Sigmoid colon (tissue), 7 donors: ENCODE measurements around the gene PSMD8. TPM values are rescaled to one million over a fixed set of nuclear protein-coding genes. Genes with fewer than 3 reads are reported as not detected.

Source experiments
- DNase-seq: peaks from one replicate; pipeline ENCODE4 v3.0.0-alpha.2; 2019
- H3K27ac ChIP-seq, 4 donors: fragments of 200-600 bp; sonication (generic); one replicate each; pipeline ENCODE4 v1.5.1; 2016 to 2019; ENCODE audit warnings: mild to moderate bottlenecking in 1 of 4
- H3K27me3 ChIP-seq, 3 donors: fragments of 200-600 bp; sonication (generic); one replicate each; pipeline ENCODE4 v1.5.1; 2019; ENCODE audit warnings: mild to moderate bottlenecking in 1 of 3
- H3K36me3 ChIP-seq, 4 donors: fragments of 200-600 bp; sonication (generic); one replicate each; pipeline ENCODE4 v1.5.1; 2016 to 2019
- H3K4me1 ChIP-seq, 4 donors: fragments of 200-600 bp; sonication (generic); one replicate each; pipeline ENCODE4 v1.5.1; 2017 to 2019
- H3K4me3 ChIP-seq, 4 donors: fragments of 200-600 bp; sonication (generic); one replicate each; pipeline ENCODE4 v1.5.1; 2017 to 2019; ENCODE audit warnings: mild to moderate bottlenecking in 2 of 4, moderate library complexity in 1 of 4
- H3K9me3 ChIP-seq, 4 donors: fragments of 200-600 bp in 3 of 4; sonication (generic) in 3 of 4; one replicate each; pipeline versions ENCODE4 v1.5.1 to v1.6.1; 2013 to 2019
- EP300 ChIP-seq, 4 donors: sonication (generic); formaldehyde crosslinking; IDR thresholded peaks; one replicate each; pipeline ENCODE4 v1.6.1; 2017; ENCODE audit warnings: antibody characterized with exemption in 4 of 4
- POLR2A ChIP-seq, 2 donors: fragments of 450-650 bp; IDR thresholded peaks; one replicate each; pipeline ENCODE4 v1.6.1; 2016; ENCODE audit warnings: antibody characterized with exemption in 2 of 2, mild to moderate bottlenecking in 2 of 2, moderate library complexity in 2 of 2
- POLR2AphosphoS5 ChIP-seq, 4 donors: sonication (generic); formaldehyde crosslinking; IDR thresholded peaks; one replicate each; pipeline ENCODE4 v1.6.1; 2017; ENCODE audit warnings: antibody characterized with exemption in 4 of 4
- WGBS, 2 donors: extraction: QIAGEN DNeasy Blood & Tissue Kit; methylation state at CpG; one replicate each; pipeline ENCODE4 v1.1.7; 2013; 5-methylcytosine and 5-hydroxymethylcytosine counted together
- intact Hi-C: fragments of 100-400 bp; cut with DNase I; formaldehyde crosslinking; loops from one replicate; pipeline ENCODE4 v1.15.1; 2023
- polyA plus RNA-seq, 3 donors: library from polyadenylated mRNA; stranded (reverse); fragments of 200-250 nt; gene quantifications; one replicate each; pipeline ENCODE4 v1.2.3, GENCODE V29; 2013
- total RNA-seq, 4 donors: library from RNA; depleted of rRNA; stranded (reverse); fragments of >200 nt; gene quantifications; one replicate each; pipeline ENCODE4 v1.1.0, GENCODE V29; 2016
- TF ChIP-seq, protein P1 (sequence below), 4 experiments: fragments of 450-650 bp in 3 of 4; fragments of 200-600 bp in 1 of 4; IDR thresholded peaks; one replicate each; pipeline ENCODE4 v1.5.1; 2016 to 2019; ENCODE audit warnings: antibody characterized with exemption in 4 of 4, mild to moderate bottlenecking in 3 of 4, moderate library complexity in 2 of 4
- donor health status: healthy with polysubstance abuse.
- donor health status: Bipolar disorder and iron deficiency.
- donor health status: healthy.

The PSMD8 gene
- total and polyA plus RNA-seq, 7 donors: 125 to 271 (median 147) TPM

GRCh38 chr19:38381138-38381537, 6.8 kb downstream of the PSMD8 start:
- no peak for DNase-seq
- WGBS, 2 donors: 95 to 96% methylated on average over 9 of the region's 9 CpGs
- intact Hi-C loops: no loop called here
- H3K36me3 ChIP-seq: peaks cover 49 to 90% (median 61%) of the 10 kb centered on the region in 4 donors
- peaks cover 0 to 18% (median 11%) of the 10 kb centered on the region in 4 donors for H3K4me1 ChIP-seq
- H3K27ac ChIP-seq: no peak overlapping the region
- TF ChIP-seq POLR2A (IDR thresholded peaks at IDR 0.05) (no peak), EP300 (IDR thresholded peaks at IDR 0.05) (no peak), POLR2AphosphoS5 (IDR thresholded peaks at IDR 0.05) (no peak)
- TF ChIP-seq, protein P1, sequence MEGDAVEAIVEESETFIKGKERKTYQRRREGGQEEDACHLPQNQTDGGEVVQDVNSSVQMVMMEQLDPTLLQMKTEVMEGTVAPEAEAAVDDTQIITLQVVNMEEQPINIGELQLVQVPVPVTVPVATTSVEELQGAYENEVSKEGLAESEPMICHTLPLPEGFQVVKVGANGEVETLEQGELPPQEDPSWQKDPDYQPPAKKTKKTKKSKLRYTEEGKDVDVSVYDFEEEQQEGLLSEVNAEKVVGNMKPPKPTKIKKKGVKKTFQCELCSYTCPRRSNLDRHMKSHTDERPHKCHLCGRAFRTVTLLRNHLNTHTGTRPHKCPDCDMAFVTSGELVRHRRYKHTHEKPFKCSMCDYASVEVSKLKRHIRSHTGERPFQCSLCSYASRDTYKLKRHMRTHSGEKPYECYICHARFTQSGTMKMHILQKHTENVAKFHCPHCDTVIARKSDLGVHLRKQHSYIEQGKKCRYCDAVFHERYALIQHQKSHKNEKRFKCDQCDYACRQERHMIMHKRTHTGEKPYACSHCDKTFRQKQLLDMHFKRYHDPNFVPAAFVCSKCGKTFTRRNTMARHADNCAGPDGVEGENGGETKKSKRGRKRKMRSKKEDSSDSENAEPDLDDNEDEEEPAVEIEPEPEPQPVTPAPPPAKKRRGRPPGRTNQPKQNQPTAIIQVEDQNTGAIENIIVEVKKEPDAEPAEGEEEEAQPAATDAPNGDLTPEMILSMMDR (IDR thresholded peaks at IDR 0.05): no peak
- no peak overlapping the region for H3K4me3 ChIP-seq
- no peaks in the 10 kb centered on the region for H3K9me3 ChIP-seq
- H3K27me3 ChIP-seq: peaks cover 2 to 65% (median 60%) of the 10 kb centered on the region in 3 donors

DNA sequence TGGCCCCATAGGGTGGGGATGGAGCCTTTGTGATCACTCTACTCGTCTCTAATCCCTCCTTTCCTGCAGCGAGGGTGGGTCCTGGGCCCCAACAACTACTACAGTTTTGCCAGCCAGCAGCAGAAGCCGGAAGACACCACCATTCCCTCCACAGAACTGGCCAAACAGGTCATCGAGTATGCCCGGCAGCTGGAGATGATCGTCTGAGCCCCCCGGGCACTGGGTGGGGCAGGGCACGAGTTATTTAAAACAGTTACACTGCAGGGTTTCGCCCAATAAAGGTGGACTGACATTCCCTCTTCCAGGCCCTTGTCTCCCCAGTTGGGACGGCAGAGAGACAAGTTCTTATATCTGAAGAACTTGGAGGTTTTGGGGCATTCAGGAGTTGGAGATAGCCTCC, 8.8 kb downstream of the PSMD8 start:
- Histone ChIP-seq H3K27me3 (peaks cover 11 to 85% (median 80%) of the 10 kb centered on the region in 3 donors), H3K9me3 (no peaks in the 10 kb centered on the region), H3K4me1 (peaks cover 0 to 22% (median 20%) of the 10 kb centered on the region in 4 donors), H3K27ac (no peak overlapping the region), H3K4me3 (no peak overlapping the region), H3K36me3 (peaks cover 45 to 69% (median 51%) of the 10 kb centered on the region in 4 donors)
- intact Hi-C loops: no loop called here
- WGBS, 2 donors: 87 to 90% methylated on average over 10 of the region's 10 CpGs
- no peak for TF ChIP-seq EP300 (IDR thresholded peaks at IDR 0.05)
- TF ChIP-seq POLR2AphosphoS5 (IDR thresholded peaks at IDR 0.05): no peak
- TF ChIP-seq, protein P1 (IDR thresholded peaks at IDR 0.05): no peak
- no peak for TF ChIP-seq POLR2A (IDR thresholded peaks at IDR 0.05)
- no peak for DNase-seq

DNA sequence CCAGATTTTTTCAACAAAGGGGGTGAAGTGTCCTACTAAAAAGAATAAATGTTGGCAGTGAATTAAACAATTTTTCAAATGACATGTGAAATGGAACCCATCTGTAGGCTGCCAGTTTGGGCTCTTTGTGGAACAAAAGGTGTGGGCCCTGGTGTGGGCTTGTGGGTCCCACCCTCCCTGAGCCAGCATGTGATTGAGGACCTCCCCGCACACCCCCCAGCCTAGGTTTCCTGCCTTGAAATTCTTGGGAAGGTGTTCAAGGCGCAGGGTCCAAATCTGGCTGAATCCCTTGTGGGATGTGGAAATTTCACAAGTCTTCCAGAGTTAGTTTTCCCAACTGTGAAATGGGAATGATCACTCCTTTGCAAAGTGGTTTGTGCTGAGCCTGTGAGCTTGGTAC, 9.4 kb downstream of the PSMD8 start:
- no peak for DNase-seq
- H3K9me3 ChIP-seq: no peaks in the 10 kb centered on the region
- TF ChIP-seq, protein P1 (IDR thresholded peaks at IDR 0.05): no peak
- TF ChIP-seq POLR2A (IDR thresholded peaks at IDR 0.05): no peak
- no peak for TF ChIP-seq POLR2AphosphoS5 (IDR thresholded peaks at IDR 0.05)
- TF ChIP-seq EP300 (IDR thresholded peaks at IDR 0.05): no peak
- intact Hi-C loops: no loop called here
- peaks cover 15 to 91% (median 86%) of the 10 kb centered on the region in 3 donors for H3K27me3 ChIP-seq
- H3K4me1 ChIP-seq: peaks cover 0 to 28% (median 25%) of the 10 kb centered on the region in 4 donors
- no peak overlapping the region for H3K27ac ChIP-seq
- 97% methylated on average over 2 of the region's 2 CpGs for WGBS, 2 donors
- peaks cover 45 to 67% (median 50%) of the 10 kb centered on the region in 4 donors for H3K36me3 ChIP-seq
- H3K4me3 ChIP-seq: no peak overlapping the region

DNA sequence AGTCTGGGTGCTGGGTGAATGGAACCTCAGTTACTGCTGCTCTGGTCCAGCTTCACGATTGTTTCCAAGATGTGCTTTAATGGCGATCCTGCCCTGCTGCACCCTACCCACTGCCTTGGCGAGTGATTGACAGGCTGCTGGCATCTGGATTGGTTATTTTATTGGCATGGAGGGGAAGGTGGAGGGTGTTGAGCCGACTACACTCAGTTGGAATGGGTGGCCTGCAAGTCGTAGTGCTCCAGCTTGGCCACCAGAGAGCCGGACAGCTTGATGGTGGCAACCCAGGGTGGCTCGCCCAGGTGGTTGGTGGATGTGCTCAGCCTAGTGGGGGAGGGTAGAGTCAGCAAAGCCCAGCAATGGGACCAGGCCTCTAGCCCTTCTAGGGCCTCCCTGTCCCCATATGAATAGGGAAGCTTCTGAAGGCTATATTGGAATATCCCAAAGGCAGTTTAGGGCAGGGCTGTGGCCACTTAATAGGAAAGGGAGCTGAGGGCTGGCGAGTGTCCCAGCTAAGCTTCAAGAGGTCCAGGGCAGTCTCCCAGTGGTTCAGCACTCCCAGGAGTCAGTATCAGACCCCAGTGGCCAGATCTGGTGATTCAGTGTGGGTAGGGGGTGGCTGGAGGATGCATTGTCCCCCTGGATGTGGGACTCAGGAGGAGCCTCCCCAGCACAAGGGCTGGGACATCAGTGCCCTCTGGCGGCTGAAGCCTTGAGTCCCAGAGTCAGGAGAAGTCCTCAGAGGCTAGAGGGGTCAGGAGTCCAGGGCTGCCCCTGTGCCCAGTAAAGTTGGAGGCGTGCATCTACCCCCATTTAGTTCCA, 10.0 kb downstream of the PSMD8 start:
- WGBS, 2 donors: 85 to 90% methylated on average over 10 of the region's 10 CpGs
- peaks cover 41 to 60% (median 45%) of the 10 kb centered on the region in 4 donors for H3K36me3 ChIP-seq
- peaks cover 0 to 34% (median 32%) of the 10 kb centered on the region in 4 donors for H3K4me1 ChIP-seq
- no peaks in the 10 kb centered on the region for H3K9me3 ChIP-seq
- no peak for DNase-seq
- intact Hi-C loops: no loop called here
- H3K4me3 ChIP-seq: no peak overlapping the region
- H3K27me3 ChIP-seq: peaks cover 15 to 93% (median 92%) of the 10 kb centered on the region in 3 donors
- H3K27ac ChIP-seq: no peak overlapping the region
- TF ChIP-seq EP300 (IDR thresholded peaks at IDR 0.05) (no peak), POLR2AphosphoS5 (IDR thresholded peaks at IDR 0.05) (no peak), POLR2A (IDR thresholded peaks at IDR 0.05) (no peak)
- TF ChIP-seq, protein P1 (IDR thresholded peaks at IDR 0.05): no peak
